ENCODE results near the gene SAA4. TPM values are rescaled to one million over a fixed set of nuclear protein-coding genes. Genes with fewer than 3 reads are reported as not detected.

SAA4 gene
- total RNA-seq, 1 experiment from 2014 or later, result not detected

- no peak for DNase-seq
- Mint-ChIP-seq H3K36me3 (ENCODE audit: insufficient read depth, unreplicated experiment) (no peaks in the 10 kb centered on the region), H3K9me3 (ENCODE audit: unreplicated experiment) (no peaks in the 10 kb centered on the region), H3K4me3 (ENCODE audit: unreplicated experiment) (no peak overlapping the region), H3K27me3 (ENCODE audit: insufficient read depth, unreplicated experiment) (no peaks in the 10 kb centered on the region), H3K27ac (ENCODE audit: unreplicated experiment) (no peak overlapping the region), H3K4me1 (ENCODE audit: low read depth, unreplicated experiment) (no peaks in the 10 kb centered on the region)
- H3K36me3 ChIP-seq (ENCODE audit: control insufficient read depth, insufficient read depth, low read length), result no peaks in the 10 kb centered on the region
- CTCF ChIA-PET, result interaction anchor here (1.6 kb wide), 1 partner anchor 13 kb away, joined by 8 read pairs; no protein-coding TSS in a partner anchor
- no peaks in the 10 kb centered on the region for H3K27me3 ChIP-seq (replicated peaks; ENCODE audit: control insufficient read depth, insufficient read depth, low read length)
- H3K9me3 ChIP-seq, result no peaks in the 10 kb centered on the region
- intact Hi-C loops (cut with micrococcal nuclease; ENCODE audit: unreplicated experiment), result no loop called here
- H3K4me3 ChIP-seq (ENCODE audit: low read depth, low read length), result no peak overlapping the region
- no peaks in the 10 kb centered on the region for H3K4me1 ChIP-seq
- POLR2A ChIA-PET, result no interaction called here
- no peak for TF ChIP-seq CTCF (IDR thresholded peaks at IDR 0.05; ENCODE audit: insufficient read depth in 1 of 2, low read depth in 1 of 2, low read length in 1 of 2, severe bottlenecking in 1 of 2, unreplicated experiment in 1 of 2)
- no TSS peak for BruUV-seq (replicated peaks)
Measured at GRCh38 chr11:18230859-18231258, 5.7 kb downstream of the SAA4 start.

GRCh38 chr11:18229501-18229900 is 7.1 kb downstream of the SAA4 start:
- Mint-ChIP-seq H3K27me3 (ENCODE audit: insufficient read depth, unreplicated experiment) (no peaks in the 10 kb centered on the region), H3K4me1 (ENCODE audit: low read depth, unreplicated experiment) (no peaks in the 10 kb centered on the region), H3K4me3 (ENCODE audit: unreplicated experiment) (no peak overlapping the region), H3K36me3 (ENCODE audit: insufficient read depth, unreplicated experiment) (no peaks in the 10 kb centered on the region), H3K9me3 (ENCODE audit: unreplicated experiment) (no peaks in the 10 kb centered on the region), H3K27ac (ENCODE audit: unreplicated experiment) (no peak overlapping the region)
- no peak for TF ChIP-seq CTCF (IDR thresholded peaks at IDR 0.05; ENCODE audit: insufficient read depth in 1 of 2, low read depth in 1 of 2, low read length in 1 of 2, severe bottlenecking in 1 of 2, unreplicated experiment in 1 of 2)
- Histone ChIP-seq H3K9me3 (no peaks in the 10 kb centered on the region), H3K36me3 (ENCODE audit: control insufficient read depth, insufficient read depth, low read length) (no peaks in the 10 kb centered on the region), H3K4me1 (no peaks in the 10 kb centered on the region), H3K4me3 (ENCODE audit: low read depth, low read length) (no peak overlapping the region), H3K27me3 (replicated peaks; ENCODE audit: control insufficient read depth, insufficient read depth, low read length) (no peaks in the 10 kb centered on the region)
- intact Hi-C loops (cut with micrococcal nuclease; ENCODE audit: unreplicated experiment), result no loop called here
- ChIA-PET POLR2A (no interaction called here), CTCF (no interaction called here)
- DNase-seq, result no peak
- no TSS peak for BruUV-seq (replicated peaks)

GRCh38 chr11:18225913-18226312 is 10.7 kb downstream of the SAA4 start:
- H3K36me3 ChIP-seq (ENCODE audit: control insufficient read depth, insufficient read depth, low read length), result no peaks in the 10 kb centered on the region
- H3K36me3 Mint-ChIP-seq (ENCODE audit: insufficient read depth, unreplicated experiment), result no peaks in the 10 kb centered on the region
- TF ChIP-seq CTCF (IDR thresholded peaks at IDR 0.05; ENCODE audit: insufficient read depth in 1 of 2, low read depth in 1 of 2, low read length in 1 of 2, severe bottlenecking in 1 of 2, unreplicated experiment in 1 of 2), result no peak
- H3K4me3 Mint-ChIP-seq (ENCODE audit: unreplicated experiment), result no peak overlapping the region
- H3K4me1 ChIP-seq, result no peaks in the 10 kb centered on the region
- H3K27me3 Mint-ChIP-seq (ENCODE audit: insufficient read depth, unreplicated experiment), result peaks cover 3% of the 10 kb centered on the region
- ChIA-PET POLR2A (no interaction called here), CTCF (no interaction called here)
- H3K27me3 ChIP-seq (replicated peaks; ENCODE audit: control insufficient read depth, insufficient read depth, low read length), result no peaks in the 10 kb centered on the region
- peaks cover 10% of the 10 kb centered on the region for H3K9me3 Mint-ChIP-seq (ENCODE audit: unreplicated experiment)
- no peak overlapping the region for H3K4me3 ChIP-seq (ENCODE audit: low read depth, low read length)
- intact Hi-C loops (cut with micrococcal nuclease; ENCODE audit: unreplicated experiment), result no loop called here
- H3K9me3 ChIP-seq, result no peaks in the 10 kb centered on the region; the same call in 1 of the 2 replicates
- DNase-seq, result no peak
- no TSS peak for BruUV-seq (replicated peaks)
- H3K27ac Mint-ChIP-seq (ENCODE audit: unreplicated experiment), result no peak overlapping the region
- no peaks in the 10 kb centered on the region for H3K4me1 Mint-ChIP-seq (ENCODE audit: low read depth, unreplicated experiment)
